ENCODE results near the gene NT5DC1. TPM values are rescaled to one million over a fixed set of nuclear protein-coding genes. Genes with fewer than 3 reads are reported as not detected.
"Not testable (repeated sequence)": the region's sequence is repeated elsewhere in the genome, so short reads cannot be mapped to it uniquely, and the experiment has no call there.

Gene NT5DC1
- polyA plus RNA-seq, 5 donors = 34.9 to 60.1 (median 53.5) TPM

GRCh38 chr6:116087437-116088027 lies 13.1 kb upstream of the NT5DC1 start:
- DNase-seq = no peak

GRCh38 chr6:116088946-116089345 lies 11.7 kb upstream of the NT5DC1 start:
- no peak for DNase-seq

DNA sequence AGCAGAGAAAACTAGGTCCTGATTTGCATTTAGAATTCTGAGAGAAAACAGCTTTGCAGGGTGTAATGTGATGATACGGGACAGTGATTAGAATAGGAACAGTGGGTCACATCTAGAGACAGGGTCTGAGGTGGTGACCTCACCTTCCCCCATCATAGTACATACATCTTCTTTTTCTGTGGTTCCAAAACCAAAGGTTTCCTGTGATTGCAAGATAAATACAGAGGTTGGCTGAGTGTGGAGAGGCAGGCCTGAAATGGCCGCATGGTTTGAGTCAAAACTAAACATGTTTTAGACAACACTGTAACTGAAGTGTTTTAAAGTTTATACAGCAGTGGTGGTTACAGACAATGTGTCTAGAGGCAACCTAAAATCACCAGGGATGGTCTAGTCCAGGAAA lies 10.4 kb upstream of the NT5DC1 start:
- no peak for DNase-seq

GRCh38 chr6:116094041-116094440 lies 6.6 kb upstream of the NT5DC1 start:
- DNase-seq = no peak

- DNase-seq = not testable (repeated sequence)
Observed at GRCh38 chr6:116096048-116096759, 4.4 kb upstream of the NT5DC1 start.

GRCh38 chr6:116096979-116097816 lies 3.5 kb upstream of the NT5DC1 start:
- DNase-seq = no peak

- no peak for DNase-seq
Observed at GRCh38 chr6:116099036-116099435, 1.6 kb upstream of the NT5DC1 start.

GRCh38 chr6:116101302-116101718 lies 657 bp downstream of the NT5DC1 start:
- DNase-seq = no peak

- DNase-seq = no peak
Observed at GRCh38 chr6:116101790-116102189, 1.1 kb downstream of the NT5DC1 start.

GRCh38 chr6:116102873-116103272 lies 2.2 kb downstream of the NT5DC1 start:
- DNase-seq = no peak

DNA sequence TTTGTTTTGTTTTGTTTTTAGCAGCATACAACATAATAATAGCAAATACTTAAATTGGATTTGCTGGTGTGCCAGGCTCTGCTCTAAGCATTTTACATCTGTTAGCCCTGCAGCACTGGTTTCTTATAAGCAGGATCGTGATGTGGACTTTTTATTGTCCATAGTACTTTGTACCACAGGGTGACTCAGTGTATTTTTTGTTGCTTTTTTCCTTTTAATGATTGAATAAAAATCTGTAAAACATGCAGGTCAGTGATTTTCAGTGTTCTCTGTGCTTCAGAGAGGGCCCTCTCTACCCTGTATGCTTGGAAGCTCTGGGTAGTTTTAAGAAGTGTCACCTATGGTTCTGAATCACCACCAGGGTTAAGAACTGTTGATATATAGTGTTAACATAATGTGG lies 4.0 kb downstream of the NT5DC1 start:
- DNase-seq = no peak

DNA sequence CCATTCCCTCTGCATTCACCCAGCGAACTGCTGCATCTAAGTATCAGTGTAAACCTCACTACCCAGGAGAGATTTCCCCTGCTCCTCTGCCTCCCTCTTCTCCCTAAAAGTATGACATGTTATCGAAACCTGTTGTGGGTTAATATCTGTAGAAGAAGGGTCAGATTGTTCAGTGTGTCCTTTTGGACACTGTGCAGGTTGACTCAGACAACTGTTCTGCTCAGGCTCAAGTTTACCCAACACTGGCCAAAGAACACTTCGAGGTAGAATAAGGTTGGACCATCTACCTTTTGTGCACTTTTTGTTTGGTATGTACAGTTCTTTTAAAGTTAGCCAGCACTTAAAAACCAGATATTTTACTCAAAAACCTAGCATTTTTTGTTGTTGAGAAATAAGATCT lies 4.6 kb downstream of the NT5DC1 start:
- DNase-seq = no peak

DNA sequence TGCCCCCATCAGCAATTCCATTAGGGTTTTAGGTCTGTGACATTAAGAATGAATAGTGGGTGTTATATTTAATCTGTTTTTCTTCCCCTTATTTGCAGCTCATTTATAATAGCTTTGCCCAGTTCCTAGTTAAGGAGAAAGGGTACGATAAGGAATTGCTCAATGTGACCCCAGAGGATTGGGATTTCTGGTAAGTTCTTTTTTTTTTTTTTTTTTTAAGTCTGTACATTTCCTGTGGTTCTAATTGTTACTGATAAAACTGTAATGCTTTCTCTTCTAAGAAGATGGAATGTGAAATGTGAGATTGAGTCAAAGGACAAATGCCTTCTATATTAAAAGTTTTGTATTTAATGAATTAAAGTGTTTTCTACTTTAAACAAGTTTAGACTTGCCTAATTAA lies 5.5 kb downstream of the NT5DC1 start:
- DNase-seq = no peak

GRCh38 chr6:116108836-116109235 lies 8.2 kb downstream of the NT5DC1 start:
- DNase-seq = no peak

GRCh38 chr6:116111552-116112528 lies 11.2 kb downstream of the NT5DC1 start:
- DNase-seq = no peak

- no peak for DNase-seq
Observed at GRCh38 chr6:116113386-116113785, 12.7 kb downstream of the NT5DC1 start.

DNA sequence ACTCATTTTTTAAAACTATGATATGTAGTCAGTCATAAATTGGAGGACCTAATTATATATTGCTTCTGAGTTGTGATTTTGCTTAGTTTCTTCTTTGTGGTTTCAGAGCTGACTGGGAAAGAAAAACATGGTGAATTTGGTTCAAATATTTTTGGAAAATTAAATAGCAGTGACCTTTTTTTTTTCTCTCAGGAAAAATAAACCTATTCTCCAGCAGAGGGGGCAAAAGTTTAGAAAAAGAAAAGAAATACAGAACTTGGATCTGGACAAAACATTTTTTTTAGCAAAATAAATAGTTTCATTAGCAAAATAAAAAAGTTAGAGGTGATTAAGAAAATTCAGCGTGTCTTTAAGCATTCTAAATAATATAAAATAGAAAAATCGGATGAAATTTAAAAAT lies 15.1 kb downstream of the NT5DC1 start:
- DNase-seq = no peak

DNA sequence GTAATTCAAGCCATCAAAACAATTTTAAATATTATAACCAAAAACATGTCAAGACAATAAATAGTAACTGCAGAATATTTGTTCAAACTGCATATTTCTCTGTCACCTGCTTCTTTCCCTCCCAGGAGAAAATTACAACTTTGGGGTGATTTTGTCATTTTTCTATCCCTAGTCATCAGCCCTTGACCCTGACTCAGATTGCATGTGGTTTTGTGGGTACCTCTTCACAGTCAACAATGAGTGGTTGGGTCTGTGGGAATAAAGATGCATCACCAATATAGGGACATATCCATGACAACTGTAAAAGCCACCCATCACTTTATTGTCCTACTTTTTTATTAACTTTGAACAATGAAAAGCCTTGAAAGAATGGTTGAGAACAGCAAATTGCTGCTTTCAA lies 18.0 kb downstream of the NT5DC1 start:
- DNase-seq = no peak

DNA sequence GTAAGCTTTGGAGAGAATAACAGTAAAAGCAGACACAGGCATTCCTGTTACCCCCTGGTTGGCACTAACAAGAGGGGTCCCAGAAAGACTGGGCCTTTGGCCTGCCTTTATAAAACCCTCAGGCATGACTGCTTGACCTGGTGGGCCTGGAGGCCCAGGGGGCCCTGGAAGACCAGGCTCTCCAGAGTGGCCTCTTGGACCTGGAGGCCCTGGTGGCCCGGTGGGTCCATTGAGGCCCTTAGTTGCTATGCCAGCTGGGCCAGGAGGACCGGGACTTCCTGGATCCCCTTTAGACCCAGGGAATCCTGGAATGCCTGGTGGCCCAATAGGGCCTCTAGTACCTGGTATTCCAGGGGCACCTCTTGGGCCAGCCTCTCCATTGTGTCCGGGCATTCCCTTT lies 19.8 kb downstream of the NT5DC1 start:
- DNase-seq = no peak

- DNase-seq = no peak
Observed at GRCh38 chr6:116126032-116126431, 25.4 kb downstream of the NT5DC1 start, which contains the start of gene COL10A1. Gene COL10A1, minus strand, starts transcription at chr6:116126132. Its CDS starts 640 bp downstream, at chr6:116125492.

DNA sequence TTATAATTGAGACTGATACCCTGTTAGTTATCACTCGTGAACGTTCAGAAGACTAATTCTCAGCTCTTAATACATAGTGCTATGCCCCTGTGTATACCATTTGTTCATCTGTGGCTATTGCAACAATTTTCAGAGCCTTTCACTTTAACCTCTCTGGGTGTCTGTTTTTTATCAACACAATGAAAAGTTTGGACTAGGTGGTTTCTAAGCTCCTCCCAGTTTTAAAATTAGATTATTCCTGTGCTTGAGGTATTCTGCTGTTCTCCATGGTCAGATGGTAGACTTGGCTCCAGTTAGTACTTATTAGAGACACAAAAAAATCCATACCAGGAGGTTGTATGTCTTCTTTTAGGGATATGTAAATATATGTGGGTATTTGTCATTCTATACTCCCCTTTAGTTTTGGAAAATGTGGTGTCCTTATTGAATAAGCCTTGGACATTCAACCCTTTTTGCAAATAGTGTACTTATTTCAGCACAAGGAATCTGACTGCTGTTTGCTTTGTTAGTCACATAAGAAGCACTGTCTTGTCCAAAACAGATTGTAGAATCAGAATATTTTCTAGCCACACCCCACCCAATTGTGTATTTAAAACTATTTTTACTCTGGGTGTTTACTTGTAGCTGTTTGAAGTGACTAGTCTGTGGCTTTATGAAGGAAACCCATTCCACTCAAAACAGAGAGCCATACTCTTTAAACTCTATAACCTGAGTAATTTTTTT lies 27.3 kb downstream of the NT5DC1 start:
- DNase-seq = no peak
